CD4-positive, alpha-beta T cell treated with Interleukin-10 for 1 hour (primary cell): Measurements from ENCODE around the gene TECTB.

Experiments
- DNase-seq: peaks from one replicate; pipeline ENCODE4 v3.0.0-alpha.2; 2020

The TECTB gene

DNA sequence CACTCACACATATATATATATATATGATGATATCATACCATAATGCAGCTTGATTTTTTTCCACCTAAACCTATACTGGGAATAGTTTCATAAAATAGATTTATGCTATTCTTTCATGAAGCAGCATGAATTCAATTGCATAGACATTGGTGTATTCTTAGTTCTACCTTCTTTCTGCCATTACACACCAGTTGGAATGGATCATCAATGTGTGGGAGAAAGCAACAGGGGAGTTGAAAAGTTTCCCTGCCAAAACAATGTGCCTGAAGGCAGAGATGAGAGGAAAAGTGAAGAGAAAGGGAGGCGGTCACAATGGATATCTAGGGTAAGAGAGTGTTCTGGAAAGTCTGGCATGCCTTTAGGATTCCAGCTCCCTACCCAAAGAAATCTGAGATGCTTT, 65.6 kb downstream of the TECTB start:
- no peak for DNase-seq

DNA sequence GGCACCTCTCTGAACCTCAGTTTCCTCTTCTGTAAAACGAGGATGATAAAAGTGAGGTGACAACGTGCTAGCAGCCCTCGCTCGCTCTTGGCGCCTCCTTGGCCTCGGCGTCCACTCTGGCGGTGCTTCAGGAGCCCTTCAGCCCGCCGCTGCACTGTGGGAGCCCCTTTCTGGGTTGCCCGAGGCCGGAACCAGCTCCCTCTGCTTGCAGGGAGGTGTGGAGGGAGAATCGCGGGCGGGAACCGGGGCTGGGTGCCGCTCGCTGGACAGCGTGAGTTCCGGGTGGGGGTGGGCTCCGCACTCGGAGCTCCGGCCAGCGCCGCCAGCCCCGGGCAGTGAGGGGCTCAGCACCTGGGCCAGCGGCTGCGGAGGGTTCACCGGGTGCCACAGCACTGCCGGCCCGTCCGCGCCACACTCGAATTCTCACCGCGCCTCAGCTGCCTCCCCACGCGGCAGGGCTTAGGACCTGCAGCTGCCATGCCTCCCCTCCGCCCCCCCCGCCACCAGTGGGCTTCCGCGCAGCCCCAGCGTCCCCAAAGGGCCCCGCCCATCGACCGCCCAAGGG, 66.4 kb downstream of the TECTB start:
- DNase-seq: no peak

DNA sequence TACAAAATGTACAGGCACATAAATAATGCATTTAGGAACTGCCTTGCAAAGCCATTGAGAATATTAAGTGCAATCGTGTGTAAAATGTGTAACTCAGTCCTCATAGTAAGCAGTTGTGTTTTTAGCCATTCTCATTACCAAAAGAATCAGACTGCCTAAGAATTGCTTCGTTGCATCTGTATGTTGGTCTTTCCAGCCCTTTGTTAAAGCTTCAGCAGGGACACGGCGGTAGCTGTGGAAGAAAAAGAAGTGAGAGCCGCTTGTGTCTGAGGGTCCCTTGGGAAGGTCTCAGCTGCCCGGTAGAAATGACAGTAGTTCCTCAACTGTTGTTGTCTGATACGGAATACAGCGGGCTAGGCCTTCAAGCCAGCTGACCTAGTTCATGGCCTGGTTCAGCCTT, 67.9 kb downstream of the TECTB start:
- no peak for DNase-seq

DNA sequence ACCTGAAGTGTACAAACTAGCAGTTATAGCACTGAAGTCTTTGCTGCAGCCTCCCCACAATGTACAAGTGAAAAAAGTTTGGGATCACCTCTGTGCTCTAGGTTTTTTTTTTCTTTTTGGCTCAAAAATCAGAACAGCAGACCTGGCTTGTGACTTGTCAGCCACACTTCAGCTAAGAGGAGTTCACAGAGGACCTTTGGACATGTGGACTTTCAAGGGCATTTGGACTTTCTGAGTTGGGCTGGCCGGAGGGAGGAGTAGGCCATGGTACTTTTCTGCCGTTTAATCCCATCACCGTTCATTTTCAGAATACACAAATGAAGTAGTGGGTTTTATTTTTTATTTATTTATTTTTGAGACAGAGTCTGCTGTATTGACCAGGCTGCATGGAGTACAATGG, 68.8 kb downstream of the TECTB start:
- no peak for DNase-seq

DNA sequence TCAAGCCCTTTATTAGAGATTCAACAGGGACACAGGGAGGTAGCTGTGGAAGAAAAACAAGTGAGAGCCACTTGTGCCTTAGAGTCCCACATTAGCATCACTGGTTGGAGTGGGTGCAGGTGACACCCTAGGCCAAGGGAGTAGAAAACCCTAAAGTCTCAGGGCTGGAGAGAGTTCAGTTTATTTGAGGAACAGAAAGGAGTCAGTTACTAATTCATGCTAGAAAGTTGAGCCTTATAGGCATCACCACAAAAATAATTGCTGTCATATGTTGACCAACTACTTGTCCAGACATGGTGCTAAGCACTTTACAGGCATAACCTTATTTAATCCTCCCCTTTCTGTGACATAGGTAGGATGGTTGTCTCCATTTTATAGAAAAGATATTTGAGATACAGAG, 69.8 kb downstream of the TECTB start:
- no peak for DNase-seq
